Mesendoderm (in vitro differentiated cells): ENCODE measurements around the gene YES1.

Source experiments
- DNase-seq: peaks from one replicate; pipeline ENCODE4 v3.0.0; 2013
- H2AK5ac ChIP-seq: 2 replicates; pipeline ENCODE4 v1.6.1; 2013; ENCODE audit warnings: low read length, inconsistent platforms
- H2BK120ac ChIP-seq: 2 replicates; pipeline ENCODE4 v1.6.1; 2013; ENCODE audit warnings: low read depth, mild to moderate bottlenecking, low read length, moderate library complexity, mixed read lengths
- H2BK15ac ChIP-seq: replicated peaks from 2 replicates; pipeline ENCODE4 v1.6.1; 2013; ENCODE audit warnings: low read depth, mild to moderate bottlenecking, moderate library complexity
- H2BK5ac ChIP-seq: 2 replicates; pipeline ENCODE4 v1.6.1; 2013; ENCODE audit warnings: low read length, inconsistent platforms
- H3K18ac ChIP-seq: 2 replicates; pipeline ENCODE4 v1.6.1; 2013; ENCODE audit warnings: mild to moderate bottlenecking, low read length, mixed read lengths
- H3K23ac ChIP-seq: one replicate; pipeline ENCODE4 v1.6.1; 2013; ENCODE audit warnings: low read length
- H3K27ac ChIP-seq: 2 replicates; pipeline ENCODE4 v1.5.1; 2013; ENCODE audit warnings: low read depth, mild to moderate bottlenecking, inconsistent platforms, low read length, moderate library complexity
- H3K27me3 ChIP-seq: 2 replicates; pipeline ENCODE4 v1.6.1; 2013; ENCODE audit warnings: low read length, control low read depth, mild to moderate bottlenecking, inconsistent platforms; ENCODE audit not compliant: insufficient read depth, poor library complexity
- H3K36me3 ChIP-seq: 2 replicates; pipeline ENCODE4 v1.6.1; 2013; ENCODE audit warnings: low read length, inconsistent platforms; ENCODE audit not compliant: control insufficient read depth, insufficient read depth
- H3K4ac ChIP-seq: one replicate; pipeline ENCODE4 v1.6.1; 2013; ENCODE audit warnings: low read depth, mild to moderate bottlenecking, low read length, moderate library complexity
- H3K4me1 ChIP-seq: 2 replicates; pipeline ENCODE4 v1.6.1; 2013; ENCODE audit warnings: low read depth, low read length, inconsistent platforms; ENCODE audit not compliant: control insufficient read depth
- H3K4me2 ChIP-seq: 2 replicates; pipeline ENCODE4 v1.6.1; 2013; ENCODE audit warnings: low read length
- H3K4me3 ChIP-seq: 2 replicates; pipeline ENCODE4 v1.5.1; 2013; ENCODE audit warnings: mild to moderate bottlenecking, low read length
- H3K56ac ChIP-seq: one replicate; pipeline ENCODE4 v1.6.1; 2013; ENCODE audit warnings: low read length
- H3K79me1 ChIP-seq: 2 replicates; pipeline ENCODE4 v1.6.1; 2013; ENCODE audit warnings: low read length, inconsistent platforms
- H3K79me2 ChIP-seq: 2 replicates; pipeline ENCODE4 v1.6.1; 2013; ENCODE audit warnings: mild to moderate bottlenecking, low read length; ENCODE audit not compliant: control insufficient read depth, insufficient read depth
- H3K9ac ChIP-seq: 2 replicates; pipeline ENCODE4 v1.6.1; 2013; ENCODE audit warnings: low read length, inconsistent platforms
- H4K5ac ChIP-seq: one replicate; pipeline ENCODE4 v1.6.1; 2013; ENCODE audit warnings: low read length
- H4K8ac ChIP-seq: one replicate; pipeline ENCODE4 v1.6.1; 2013; ENCODE audit warnings: low read depth, mild to moderate bottlenecking, control low read depth, low read length, moderate library complexity
- WGBS: extraction: QIAGEN DNeasy Blood & Tissue Kit; methylation state at CpG from one replicate; pipeline ENCODE4 v1.1.7; 2013; ENCODE audit warnings: low lambda C conversion rate, missing lambda C conversion rate; ENCODE audit not compliant: insufficient coverage; ENCODE audit errors: extremely low coverage; 5-methylcytosine and 5-hydroxymethylcytosine counted together

The YES1 gene

GRCh38 chr18:808502-808901, 3.5 kb downstream of the YES1 start:
- Histone ChIP-seq H3K27ac (no peak overlapping the region), H3K4me1 (no peaks in the 10 kb centered on the region), H3K4ac (no peak overlapping the region), H3K27me3 (no peaks in the 10 kb centered on the region), H3K79me1 (peaks cover 10% of the 10 kb centered on the region), H3K79me2 (peaks cover 51% of the 10 kb centered on the region), H3K4me3 (no peak overlapping the region), H2AK5ac (no peak overlapping the region), H4K5ac (no peak overlapping the region), H3K4me2 (no peak overlapping the region), H2BK15ac (no peak overlapping the region), H3K9ac (no peak overlapping the region), H2BK120ac (no peak overlapping the region), H3K18ac (no peak overlapping the region), H3K23ac (no peak overlapping the region), H3K36me3 (no peaks in the 10 kb centered on the region), H3K56ac (no peak overlapping the region), H2BK5ac (no peak overlapping the region), H4K8ac (no peak overlapping the region)
- no peak for DNase-seq
- WGBS: no CpG with 5 or more reads among the region's 2 CpGs

DNA sequence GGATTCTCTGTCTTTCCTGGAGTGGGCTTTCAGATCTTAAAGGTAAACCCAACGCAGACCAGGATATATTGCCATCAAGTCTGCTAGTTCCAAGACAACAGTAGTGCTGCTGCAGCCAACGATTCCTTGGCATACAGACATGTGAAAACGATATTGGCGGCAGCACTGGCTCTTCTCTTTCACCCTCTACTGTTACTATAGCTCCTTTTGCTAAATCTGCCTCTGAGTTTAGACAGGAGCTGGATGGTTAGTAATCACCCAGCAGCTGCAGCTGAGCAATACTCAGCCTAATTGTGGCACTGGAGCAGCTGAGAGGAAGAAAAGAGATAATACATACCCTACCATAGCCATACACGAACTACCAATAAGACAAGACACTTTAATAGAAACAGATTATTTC, 4.0 kb downstream of the YES1 start:
- no peak overlapping the region for H3K23ac ChIP-seq
- no CpG with 5 or more reads among the region's 5 CpGs for WGBS
- H3K27ac ChIP-seq: no peak overlapping the region

DNA sequence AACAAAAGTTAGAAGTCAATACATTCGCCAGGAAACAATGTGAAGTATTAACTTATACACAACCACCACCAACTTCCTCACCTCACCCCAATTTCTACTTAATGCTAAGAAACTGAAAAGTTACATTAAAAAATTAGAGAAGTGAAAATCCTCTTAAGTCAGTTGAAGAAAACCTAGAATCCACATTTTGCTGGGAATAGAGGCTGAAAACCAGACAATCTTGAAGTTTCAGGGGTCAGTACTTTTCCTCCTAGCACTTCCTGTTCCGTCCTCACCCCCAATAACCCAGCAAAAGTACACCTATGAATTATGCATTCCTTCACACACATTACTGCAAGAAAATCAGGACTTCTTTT, 6.3 kb downstream of the YES1 start:
- H3K4ac ChIP-seq: no peak overlapping the region
- peaks cover 56% of the 10 kb centered on the region for H3K79me2 ChIP-seq
- H3K27me3 ChIP-seq: no peaks in the 10 kb centered on the region
- H3K9ac ChIP-seq: no peak overlapping the region
- H3K4me2 ChIP-seq: no peak overlapping the region
- no peak overlapping the region for H2BK5ac ChIP-seq
- H3K36me3 ChIP-seq: no peaks in the 10 kb centered on the region
- WGBS: 100% methylated on average over 1 of the region's 2 CpGs
- H3K4me3 ChIP-seq: no peak overlapping the region
- no peak overlapping the region for H3K23ac ChIP-seq
- no peak overlapping the region for H3K27ac ChIP-seq
- H2BK120ac ChIP-seq: no peak overlapping the region
- no peak overlapping the region for H3K18ac ChIP-seq
- no peak overlapping the region for H4K5ac ChIP-seq
- no peak overlapping the region for H2BK15ac ChIP-seq
- H3K4me1 ChIP-seq: no peaks in the 10 kb centered on the region
- no peak overlapping the region for H3K56ac ChIP-seq
- H2AK5ac ChIP-seq: no peak overlapping the region
- no peak for DNase-seq
- no peak overlapping the region for H4K8ac ChIP-seq
- peaks cover 12% of the 10 kb centered on the region for H3K79me1 ChIP-seq

More for the DNA sequence above, 4.0 kb downstream of the YES1 start:
- Histone ChIP-seq H3K9ac (no peak overlapping the region), H3K36me3 (no peaks in the 10 kb centered on the region), H3K4ac (no peak overlapping the region), H2AK5ac (no peak overlapping the region), H3K56ac (peak overlapping the region; percentile 11), H2BK15ac (no peak overlapping the region), H3K27me3 (no peaks in the 10 kb centered on the region), H3K4me3 (no peak overlapping the region), H2BK5ac (no peak overlapping the region), H3K4me1 (no peaks in the 10 kb centered on the region), H3K18ac (no peak overlapping the region), H3K4me2 (no peak overlapping the region), H3K79me2 (peaks cover 54% of the 10 kb centered on the region), H4K8ac (no peak overlapping the region), H3K79me1 (peaks cover 10% of the 10 kb centered on the region), H2BK120ac (no peak overlapping the region), H4K5ac (no peak overlapping the region)
- DNase-seq: no peak

GRCh38 chr18:805008-805754, 6.9 kb downstream of the YES1 start:
- DNase-seq: no peak
- Histone ChIP-seq H2BK120ac (no peak overlapping the region), H3K27me3 (no peaks in the 10 kb centered on the region), H3K4me3 (no peak overlapping the region), H3K23ac (no peak overlapping the region), H3K4ac (no peak overlapping the region), H3K4me2 (no peak overlapping the region), H3K36me3 (no peaks in the 10 kb centered on the region), H2BK5ac (no peak overlapping the region), H3K79me2 (peaks cover 55% of the 10 kb centered on the region), H3K56ac (no peak overlapping the region), H3K4me1 (no peaks in the 10 kb centered on the region), H3K79me1 (peaks cover 12% of the 10 kb centered on the region), H4K5ac (no peak overlapping the region), H3K18ac (no peak overlapping the region), H4K8ac (no peak overlapping the region), H3K27ac (no peak overlapping the region), H2BK15ac (no peak overlapping the region), H2AK5ac (no peak overlapping the region), H3K9ac (no peak overlapping the region)
- WGBS: 100% methylated on average over 1 of the region's 5 CpGs

DNA sequence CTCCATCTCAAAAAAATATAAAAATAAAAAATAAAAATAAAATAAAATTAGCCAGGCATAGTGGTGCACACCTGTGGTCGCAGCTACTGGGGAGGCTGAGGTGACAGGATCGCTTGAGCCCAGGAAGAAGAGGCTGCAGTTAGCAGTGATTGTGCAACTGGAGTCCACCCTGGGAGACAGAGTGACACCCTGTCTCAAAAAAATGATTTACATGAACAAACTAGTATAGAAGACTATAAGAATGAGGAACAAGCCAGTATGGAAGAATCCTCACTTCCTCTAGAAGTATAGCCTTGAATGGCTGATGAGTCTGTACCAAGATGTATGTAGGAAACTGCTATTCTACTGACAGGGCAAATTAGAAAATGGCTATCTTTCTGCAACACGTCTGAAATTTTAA, 10.9 kb downstream of the YES1 start:
- Histone ChIP-seq H3K27ac (no peak overlapping the region), H4K8ac (no peak overlapping the region), H2AK5ac (no peak overlapping the region), H3K79me2 (peaks cover 41% of the 10 kb centered on the region), H3K27me3 (no peaks in the 10 kb centered on the region), H3K56ac (no peak overlapping the region), H3K4ac (no peak overlapping the region), H2BK120ac (no peak overlapping the region), H3K9ac (no peak overlapping the region), H3K4me1 (no peaks in the 10 kb centered on the region), H3K79me1 (peaks cover 3% of the 10 kb centered on the region), H2BK5ac (no peak overlapping the region), H3K18ac (no peak overlapping the region), H2BK15ac (no peak overlapping the region), H3K4me2 (no peak overlapping the region), H3K23ac (no peak overlapping the region), H3K4me3 (no peak overlapping the region), H4K5ac (no peak overlapping the region), H3K36me3 (no peaks in the 10 kb centered on the region)
- DNase-seq: no peak
- WGBS: no CpG with 5 or more reads among the region's 3 CpGs

DNA sequence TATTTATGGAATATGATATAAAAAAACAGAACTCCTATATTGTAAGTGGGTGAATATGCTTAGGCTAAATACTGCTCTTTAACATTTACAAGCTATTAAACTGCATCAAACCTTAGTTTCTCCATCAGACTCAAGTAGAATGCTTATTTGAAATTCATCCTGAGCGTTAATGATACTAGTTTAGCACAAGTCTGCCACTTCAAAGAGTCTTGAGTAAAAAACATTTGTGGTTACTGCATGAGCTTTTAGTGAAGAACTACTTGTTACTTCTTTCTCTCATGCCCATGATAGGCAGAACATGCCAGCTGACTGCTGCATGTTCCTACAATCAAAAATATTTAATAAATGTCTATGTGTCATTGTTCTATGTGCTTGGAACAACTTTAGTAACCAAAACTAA, 12.1 kb downstream of the YES1 start:
- no peak overlapping the region for H2AK5ac ChIP-seq
- peaks cover 38% of the 10 kb centered on the region for H3K79me2 ChIP-seq
- H3K27me3 ChIP-seq: no peaks in the 10 kb centered on the region
- H3K27ac ChIP-seq: no peak overlapping the region
- H3K56ac ChIP-seq: no peak overlapping the region
- no CpG with 5 or more reads among the region's 1 CpG for WGBS
- no peak overlapping the region for H3K4me2 ChIP-seq
- no peak overlapping the region for H2BK5ac ChIP-seq
- H3K9ac ChIP-seq: no peak overlapping the region
- H3K79me1 ChIP-seq: peaks cover 3% of the 10 kb centered on the region
- H2BK15ac ChIP-seq: no peak overlapping the region
- H3K4ac ChIP-seq: no peak overlapping the region
- no peak overlapping the region for H3K23ac ChIP-seq
- H4K5ac ChIP-seq: no peak overlapping the region
- no peak overlapping the region for H2BK120ac ChIP-seq
- H4K8ac ChIP-seq: no peak overlapping the region
- no peaks in the 10 kb centered on the region for H3K36me3 ChIP-seq
- no peak overlapping the region for H3K18ac ChIP-seq
- no peak overlapping the region for H3K4me3 ChIP-seq
- no peak for DNase-seq
- no peaks in the 10 kb centered on the region for H3K4me1 ChIP-seq
